RWPE1 (cell line): ENCODE data around the gene SYNE2.
"Not testable (repeated sequence)": the region's sequence is repeated elsewhere in the genome, so short reads cannot be mapped to it uniquely, and the experiment has no call there.

Experiments used
- CTCF ChIA-PET: fragments of 350-600 bp; sonication (Branson Sonifier 250); formaldehyde crosslinking; extraction: SDS; loops from one replicate; lab custom pipeline; 2021; lab: Yijun Ruan, JAX
- POLR2A ChIA-PET: fragments of 400-600 bp; formaldehyde crosslinking; extraction: SDS; loops from one replicate; lab custom pipeline; 2020; ENCODE audit warnings: antibody characterized with exemption; ENCODE audit not compliant: low non-redundant PET; lab: Yijun Ruan, JAX
- DNase-seq: peaks from one replicate; pipeline ENCODE4 v3.0.0; 2012; ENCODE audit warnings: low spot score
- H3K27ac ChIP-seq: fragments of 450-650 bp; 2 replicates; pipeline ENCODE4 v1.5.1; 2017
- CTCF ChIP-seq: fragments of 450-650 bp; conservative IDR thresholded peaks from 2 replicates; pipeline ENCODE4 v1.5.1; 2017; ENCODE audit warnings: low read depth, mild to moderate bottlenecking

The SYNE2 gene

GRCh38 chr14:64202716-64203115 lies 349.9 kb downstream of the SYNE2 start:
- no peak for TF ChIP-seq CTCF
- H3K27ac ChIP-seq = no peak overlapping the region
- ChIA-PET CTCF (no interaction called here), POLR2A (no interaction called here)
- no peak for DNase-seq

GRCh38 chr14:64203366-64204006 lies 350.7 kb downstream of the SYNE2 start:
- CTCF ChIA-PET = no interaction called here
- POLR2A ChIA-PET = no interaction called here
- no peak overlapping the region for H3K27ac ChIP-seq

GRCh38 chr14:64208261-64208660 lies 355.5 kb downstream of the SYNE2 start:
- CTCF ChIA-PET = no interaction called here
- no peak for DNase-seq
- no peak overlapping the region for H3K27ac ChIP-seq
- no peak for TF ChIP-seq CTCF
- POLR2A ChIA-PET = no interaction called here

More at GRCh38 chr14:64203366-64204006, 350.7 kb downstream of the SYNE2 start:
- TF ChIP-seq CTCF = no peak
- no peak for DNase-seq

GRCh38 chr14:64208981-64209380 lies 356.2 kb downstream of the SYNE2 start:
- CTCF ChIA-PET = no interaction called here
- POLR2A ChIA-PET = no interaction called here
- DNase-seq = no peak
- TF ChIP-seq CTCF = no peak
- H3K27ac ChIP-seq = no peak overlapping the region

- ChIA-PET POLR2A (no interaction called here), CTCF (no interaction called here)
- TF ChIP-seq CTCF = no peak
- H3K27ac ChIP-seq = no peak overlapping the region
- DNase-seq = no peak
These were observed 356.8 kb downstream of the SYNE2 start for GRCh38 chr14:64209444-64210131.

- CTCF ChIA-PET = no interaction called here
- no peak for TF ChIP-seq CTCF
- POLR2A ChIA-PET = no interaction called here
- no peak overlapping the region for H3K27ac ChIP-seq
- no peak for DNase-seq
These were observed 357.4 kb downstream of the SYNE2 start for GRCh38 chr14:64210216-64210615.

- H3K27ac ChIP-seq, DNase-seq, POLR2A ChIA-PET, CTCF ChIA-PET: not testable (repeated sequence)
These were observed 358.1 kb downstream of the SYNE2 start for GRCh38 chr14:64210912-64211311.
